Esophagus (tissue), 2 donors: Measurements from ENCODE around the gene TMEM63A. TPM values are rescaled to one million over a fixed set of nuclear protein-coding genes. Genes with fewer than 3 reads are reported as not detected.

ENCODE experiments used
- H3K27ac ChIP-seq, 2 donors: one replicate each; pipeline ENCODE4 v1.5.1; 2013; ENCODE audit warnings: low read depth in 2 of 2, mild to moderate bottlenecking in 2 of 2, inconsistent platforms in 1 of 2, low read length in 1 of 2, moderate library complexity in 1 of 2
- H3K27me3 ChIP-seq, 2 donors: one replicate each; pipeline ENCODE4 v1.6.1; 2013; ENCODE audit warnings: low read length in 2 of 2, control low read depth in 1 of 2, mild to moderate bottlenecking in 1 of 2; ENCODE audit not compliant: insufficient read depth in 2 of 2, control insufficient read depth in 1 of 2
- H3K36me3 ChIP-seq, 2 donors: one replicate each; pipeline ENCODE4 v1.6.1; 2013; ENCODE audit warnings: low read length in 1 of 2; ENCODE audit not compliant: control insufficient read depth in 2 of 2, insufficient read depth in 2 of 2
- H3K4me1 ChIP-seq, 2 donors: one replicate each; pipeline ENCODE4 v1.6.1; 2013; ENCODE audit warnings: low read length in 1 of 2; ENCODE audit not compliant: control insufficient read depth in 2 of 2, insufficient read depth in 2 of 2
- H3K4me3 ChIP-seq, 2 donors: one replicate each; pipeline ENCODE4 v1.5.1; 2013; ENCODE audit warnings: low read length in 2 of 2, mild to moderate bottlenecking in 2 of 2, low read depth in 1 of 2, moderate library complexity in 1 of 2
- H3K9me3 ChIP-seq, 2 donors: one replicate each; pipeline ENCODE4 v1.6.1; 2013; ENCODE audit warnings: mild to moderate bottlenecking in 2 of 2, low read depth in 1 of 2, low read length in 1 of 2, moderate library complexity in 1 of 2; ENCODE audit not compliant: control insufficient read depth in 2 of 2, insufficient read depth in 1 of 2
- WGBS, 2 donors: extraction: QIAGEN DNeasy Blood & Tissue Kit; methylation state at CpG; one replicate each; pipeline ENCODE4 v1.1.7; 2013; 5-methylcytosine and 5-hydroxymethylcytosine counted together
- polyA plus RNA-seq, 2 donors: library from polyadenylated mRNA; stranded (reverse); fragments of 200-250 nt; gene quantifications; one replicate each; pipeline ENCODE4 v1.2.3, GENCODE V29; 2013
- donor health status: healthy with polysubstance abuse.
- donor health status: Bipolar disorder and iron deficiency.

Gene TMEM63A
- polyA plus RNA-seq, 2 donors, result 11.2 to 34.9 TPM

DNA sequence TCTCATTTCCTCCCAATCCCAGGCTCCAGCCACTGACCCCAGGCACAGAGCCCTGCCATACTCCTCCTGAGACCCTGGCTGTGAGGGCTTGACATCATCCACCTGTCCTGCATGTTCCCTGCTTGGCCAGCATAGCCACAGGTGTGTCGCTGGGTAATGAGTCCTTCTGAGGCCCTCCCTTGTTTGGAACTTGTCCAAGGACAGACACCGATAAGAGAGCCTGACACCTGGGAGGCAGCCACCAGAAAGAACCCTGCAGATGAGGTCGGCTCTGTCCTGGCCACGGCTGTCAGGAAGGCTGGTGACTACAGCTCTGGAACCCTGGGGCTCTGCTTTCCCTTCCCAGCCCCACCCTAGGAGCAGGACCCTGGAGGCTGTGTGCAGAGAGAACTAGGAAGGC is 34.6 kb downstream of the TMEM63A start:
- Histone ChIP-seq H3K36me3 (peaks cover 10 to 45% of the 10 kb centered on the region in 2 donors), H3K27me3 (no peaks in the 10 kb centered on the region), H3K4me1 (peaks cover 3 to 9% of the 10 kb centered on the region in 2 donors), H3K4me3 (no peak overlapping the region), H3K27ac (no peak overlapping the region), H3K9me3 (no peaks in the 10 kb centered on the region)
- 38 to 46% methylated on average over 4 of the region's 4 CpGs for WGBS, 2 donors

DNA sequence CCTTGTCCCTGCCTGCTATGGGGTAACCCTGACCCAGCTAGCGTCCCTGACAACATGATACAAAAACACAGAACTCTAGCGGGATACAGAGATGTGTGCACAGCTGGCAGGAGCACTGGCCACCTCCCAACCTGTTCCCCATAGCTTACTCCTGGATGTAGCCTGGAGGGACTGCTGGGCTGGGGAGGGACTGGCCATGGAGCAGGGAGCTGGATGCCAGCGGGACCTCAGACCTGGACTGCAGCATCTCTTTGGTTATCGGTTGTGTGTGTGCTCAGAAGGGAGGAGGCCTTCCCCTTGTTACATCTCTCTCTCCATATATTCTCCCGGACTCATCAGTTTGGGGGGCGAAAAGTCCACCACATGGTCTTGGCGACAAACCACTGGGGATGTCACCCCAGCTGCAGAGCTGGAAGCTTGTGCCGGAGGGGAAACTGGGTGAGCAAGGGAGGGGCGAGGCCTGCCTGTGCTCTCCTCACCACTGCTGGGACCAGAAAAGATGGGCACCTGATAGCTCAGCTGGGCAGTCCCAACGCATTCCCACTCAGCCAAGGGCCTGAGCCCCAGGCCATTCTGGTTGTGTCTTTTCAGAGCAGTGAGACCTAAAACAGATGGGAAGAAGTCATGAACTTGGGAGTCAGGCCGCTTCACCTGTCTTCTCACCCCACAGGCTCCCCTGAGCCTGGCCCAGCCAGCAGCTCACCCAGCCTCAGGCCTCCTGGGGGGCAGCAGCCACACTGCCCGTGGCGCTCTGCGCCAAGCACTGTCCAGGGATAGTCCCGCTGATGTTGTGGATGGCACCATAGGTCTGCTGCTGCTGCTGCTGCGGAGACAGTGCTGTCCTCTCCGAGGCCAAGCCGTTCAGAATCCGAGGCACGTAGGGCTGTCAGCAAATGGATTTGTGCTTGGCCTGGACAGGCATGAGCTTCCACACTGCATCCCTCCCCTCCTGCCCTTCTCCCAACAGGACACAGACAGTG is 35.6 kb downstream of the TMEM63A start:
- Histone ChIP-seq H3K9me3 (no peaks in the 10 kb centered on the region), H3K4me3 (no peak overlapping the region), H3K4me1 (peaks cover 3 to 9% of the 10 kb centered on the region in 2 donors), H3K36me3 (peaks cover 13 to 48% of the 10 kb centered on the region in 2 donors), H3K27me3 (no peaks in the 10 kb centered on the region), H3K27ac (no peak overlapping the region)
- WGBS, 2 donors, result 84% methylated on average over 20 of the region's 20 CpGs

- WGBS, 2 donors, result 52 to 61% methylated on average over 13 of the region's 13 CpGs
- H3K27ac ChIP-seq, result no peak overlapping the region
Measured at GRCh38 chr1:225845571-225846259, 36.5 kb downstream of the TMEM63A start.

GRCh38 chr1:225845097-225845496 is 37.1 kb downstream of the TMEM63A start:
- 80 to 84% methylated on average over 14 of the region's 14 CpGs for WGBS, 2 donors
- Histone ChIP-seq H3K9me3 (no peaks in the 10 kb centered on the region), H3K27me3 (no peaks in the 10 kb centered on the region), H3K36me3 (peaks cover 15 to 49% of the 10 kb centered on the region in 2 donors), H3K4me1 (peaks cover 3 to 9% of the 10 kb centered on the region in 2 donors), H3K4me3 (no peak overlapping the region), H3K27ac (no peak overlapping the region)

More at GRCh38 chr1:225845571-225846259, 36.5 kb downstream of the TMEM63A start:
- Histone ChIP-seq H3K4me1 (peaks cover 3 to 9% of the 10 kb centered on the region in 2 donors), H3K27me3 (no peaks in the 10 kb centered on the region), H3K4me3 (no peak overlapping the region), H3K36me3 (peaks cover 13 to 48% of the 10 kb centered on the region in 2 donors), H3K9me3 (no peaks in the 10 kb centered on the region)

- Histone ChIP-seq H3K27me3 (no peaks in the 10 kb centered on the region), H3K4me3 (no peak overlapping the region), H3K4me1 (peaks cover 3 to 9% of the 10 kb centered on the region in 2 donors), H3K9me3 (no peaks in the 10 kb centered on the region), H3K27ac (no peak overlapping the region), H3K36me3 (peaks cover 18 to 52% of the 10 kb centered on the region in 2 donors)
- 79% methylated on average over 18 of the region's 18 CpGs for WGBS, 2 donors
Measured at GRCh38 chr1:225844236-225845061, 37.7 kb downstream of the TMEM63A start.

DNA sequence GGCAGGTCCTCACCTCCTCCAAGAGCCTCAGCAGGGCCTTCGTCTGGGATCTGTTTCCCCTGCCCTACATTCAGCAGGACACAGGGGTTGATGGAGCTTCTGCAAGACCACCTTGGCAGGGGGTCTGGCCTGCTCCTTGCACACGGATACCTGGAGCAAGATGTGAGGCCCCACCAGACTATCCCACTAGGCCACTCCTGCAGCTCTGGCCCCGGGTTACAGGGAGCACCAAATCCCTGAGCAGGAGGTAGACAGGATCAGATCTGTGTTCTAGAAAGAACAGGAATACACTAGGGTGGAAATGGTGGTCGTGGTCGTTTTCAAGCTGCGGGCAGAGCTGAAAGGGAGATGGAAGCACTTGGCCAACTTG is 38.8 kb downstream of the TMEM63A start:
- peaks cover 18 to 59% of the 10 kb centered on the region in 2 donors for H3K36me3 ChIP-seq

DNA sequence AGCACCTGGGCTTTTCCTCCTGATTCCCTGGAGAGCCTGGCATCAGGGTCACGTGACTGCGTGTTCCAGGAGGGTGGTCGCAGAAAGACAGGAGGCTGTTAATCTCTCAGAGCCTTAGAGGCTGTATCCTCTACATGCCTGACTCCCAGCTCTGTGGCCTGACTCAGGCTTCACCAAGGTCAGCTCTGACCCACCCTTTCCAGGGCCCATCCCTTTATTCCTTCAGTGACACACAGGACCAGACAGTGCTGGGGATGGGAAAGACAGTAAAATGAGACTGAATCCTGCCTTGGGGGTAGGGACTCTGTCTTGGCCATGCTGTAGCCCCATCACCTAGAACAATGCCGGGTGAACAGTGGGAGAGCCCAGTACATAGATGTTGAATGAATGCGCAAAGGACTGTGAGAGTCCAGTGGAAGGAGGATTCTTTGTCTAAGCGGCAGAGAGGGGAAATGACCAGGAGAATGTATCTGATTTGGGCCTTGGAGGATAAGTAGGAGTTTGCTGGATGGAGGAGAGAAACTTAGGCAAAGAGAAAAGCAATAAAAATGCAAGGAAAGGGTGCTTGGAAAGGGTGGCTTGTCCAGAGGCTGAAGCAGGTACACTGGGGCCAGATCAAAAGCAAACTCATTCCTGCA is 39.3 kb downstream of the TMEM63A start:
- H3K27ac ChIP-seq, result no peak overlapping the region
- peaks cover 3 to 9% of the 10 kb centered on the region in 2 donors for H3K4me1 ChIP-seq
- 85 to 90% methylated on average over 6 of the region's 6 CpGs for WGBS, 2 donors
- no peak overlapping the region for H3K4me3 ChIP-seq
- no peaks in the 10 kb centered on the region for H3K9me3 ChIP-seq
- H3K36me3 ChIP-seq, result peaks cover 18 to 59% of the 10 kb centered on the region in 2 donors
- no peaks in the 10 kb centered on the region for H3K27me3 ChIP-seq

More for the DNA sequence above, 38.8 kb downstream of the TMEM63A start:
- no peak overlapping the region for H3K4me3 ChIP-seq
- no peaks in the 10 kb centered on the region for H3K27me3 ChIP-seq
- WGBS, 2 donors, result 76 to 79% methylated on average over 6 of the region's 6 CpGs
- H3K9me3 ChIP-seq, result no peaks in the 10 kb centered on the region
- H3K27ac ChIP-seq, result no peak overlapping the region
- H3K4me1 ChIP-seq, result peaks cover 3 to 9% of the 10 kb centered on the region in 2 donors

GRCh38 chr1:225842074-225842473 is 40.1 kb downstream of the TMEM63A start:
- no peak overlapping the region for H3K27ac ChIP-seq
- H3K4me1 ChIP-seq, result peaks cover 3 to 9% of the 10 kb centered on the region in 2 donors
- H3K27me3 ChIP-seq, result no peaks in the 10 kb centered on the region
- no peak overlapping the region for H3K4me3 ChIP-seq
- WGBS, 2 donors, result 78 to 80% methylated on average over 12 of the region's 12 CpGs
- peaks cover 18 to 53% of the 10 kb centered on the region in 2 donors for H3K36me3 ChIP-seq
- no peaks in the 10 kb centered on the region for H3K9me3 ChIP-seq
